Measurements from ENCODE around the gene IHH. TPM values are rescaled to one million over a fixed set of nuclear protein-coding genes. Genes with fewer than 3 reads are reported as not detected.

The IHH gene
- total RNA-seq, 1 experiment from 2014 or later: 19.0 TPM

- no peak overlapping the region for H3K4me3 Mint-ChIP-seq (ENCODE audit: unreplicated experiment)
- no peaks in the 10 kb centered on the region for H3K36me3 ChIP-seq (ENCODE audit: control insufficient read depth, insufficient read depth, low read length)
- BruUV-seq (replicated peaks): no TSS peak
- no peak for DNase-seq
- no peaks in the 10 kb centered on the region for H3K36me3 Mint-ChIP-seq (ENCODE audit: insufficient read depth, unreplicated experiment)
- intact Hi-C loops (cut with micrococcal nuclease; ENCODE audit: unreplicated experiment): no loop called here
- no peaks in the 10 kb centered on the region for H3K27me3 ChIP-seq (replicated peaks; ENCODE audit: control insufficient read depth, insufficient read depth, low read length)
- H3K9me3 Mint-ChIP-seq (ENCODE audit: unreplicated experiment): no peaks in the 10 kb centered on the region
- H3K9me3 ChIP-seq: no peaks in the 10 kb centered on the region
- H3K4me1 Mint-ChIP-seq (ENCODE audit: low read depth, unreplicated experiment): peaks cover 12% of the 10 kb centered on the region
- CTCF ChIA-PET: no interaction called here
- no peak overlapping the region for H3K27ac Mint-ChIP-seq (ENCODE audit: unreplicated experiment)
- H3K4me1 ChIP-seq: peaks cover 27% of the 10 kb centered on the region
- H3K27me3 Mint-ChIP-seq (ENCODE audit: insufficient read depth, unreplicated experiment): no peaks in the 10 kb centered on the region
- no peak overlapping the region for H3K4me3 ChIP-seq (ENCODE audit: low read depth, low read length)
- TF ChIP-seq, protein P1, sequence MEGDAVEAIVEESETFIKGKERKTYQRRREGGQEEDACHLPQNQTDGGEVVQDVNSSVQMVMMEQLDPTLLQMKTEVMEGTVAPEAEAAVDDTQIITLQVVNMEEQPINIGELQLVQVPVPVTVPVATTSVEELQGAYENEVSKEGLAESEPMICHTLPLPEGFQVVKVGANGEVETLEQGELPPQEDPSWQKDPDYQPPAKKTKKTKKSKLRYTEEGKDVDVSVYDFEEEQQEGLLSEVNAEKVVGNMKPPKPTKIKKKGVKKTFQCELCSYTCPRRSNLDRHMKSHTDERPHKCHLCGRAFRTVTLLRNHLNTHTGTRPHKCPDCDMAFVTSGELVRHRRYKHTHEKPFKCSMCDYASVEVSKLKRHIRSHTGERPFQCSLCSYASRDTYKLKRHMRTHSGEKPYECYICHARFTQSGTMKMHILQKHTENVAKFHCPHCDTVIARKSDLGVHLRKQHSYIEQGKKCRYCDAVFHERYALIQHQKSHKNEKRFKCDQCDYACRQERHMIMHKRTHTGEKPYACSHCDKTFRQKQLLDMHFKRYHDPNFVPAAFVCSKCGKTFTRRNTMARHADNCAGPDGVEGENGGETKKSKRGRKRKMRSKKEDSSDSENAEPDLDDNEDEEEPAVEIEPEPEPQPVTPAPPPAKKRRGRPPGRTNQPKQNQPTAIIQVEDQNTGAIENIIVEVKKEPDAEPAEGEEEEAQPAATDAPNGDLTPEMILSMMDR (IDR thresholded peaks at IDR 0.05; ENCODE audit: insufficient read depth in 1 of 2, low read depth in 1 of 2, low read length in 1 of 2, severe bottlenecking in 1 of 2, unreplicated experiment in 1 of 2): no peak
- POLR2A ChIA-PET: no interaction called here
Measured at GRCh38 chr2:219106251-219106650, 45.5 kb upstream of the IHH start.

- peak; percentile 60 for DNase-seq
- no peak overlapping the region for H3K4me3 Mint-ChIP-seq (ENCODE audit: unreplicated experiment)
- H3K36me3 Mint-ChIP-seq (ENCODE audit: insufficient read depth, unreplicated experiment): no peaks in the 10 kb centered on the region
- no peaks in the 10 kb centered on the region for H3K27me3 ChIP-seq (replicated peaks; ENCODE audit: control insufficient read depth, insufficient read depth, low read length)
- H3K27me3 Mint-ChIP-seq (ENCODE audit: insufficient read depth, unreplicated experiment): no peaks in the 10 kb centered on the region
- ChIA-PET POLR2A (interaction anchor here (0.7 kb wide), 1 partner anchor 46 kb away, joined by 3 read pairs; no protein-coding TSS in a partner anchor), CTCF (interaction anchor here (0.6 to 1.9 kb wide), 24 partner anchors 8 to 283 kb away, joined by 3 to 53 read pairs (median 4); partner anchors contain the start of genes DNPEP and IHH)
- no peak overlapping the region for H3K4me3 ChIP-seq (ENCODE audit: low read depth, low read length)
- H3K36me3 ChIP-seq (ENCODE audit: control insufficient read depth, insufficient read depth, low read length): no peaks in the 10 kb centered on the region
- H3K9me3 Mint-ChIP-seq (ENCODE audit: unreplicated experiment): no peaks in the 10 kb centered on the region
- H3K27ac Mint-ChIP-seq (ENCODE audit: unreplicated experiment): no peak overlapping the region
- intact Hi-C loops (cut with micrococcal nuclease; ENCODE audit: unreplicated experiment): loop anchor here (1.0 kb wide), 2 partner anchors 31 to 46 kb away; no protein-coding TSS in a partner anchor
- no TSS peak for BruUV-seq (replicated peaks)
- H3K4me1 ChIP-seq: peaks cover 10% of the 10 kb centered on the region
- TF ChIP-seq, protein P1 (IDR thresholded peaks at IDR 0.05; ENCODE audit: insufficient read depth in 1 of 2, low read depth in 1 of 2, low read length in 1 of 2, severe bottlenecking in 1 of 2, unreplicated experiment in 1 of 2): peak; percentile 80 to 86
- H3K4me1 Mint-ChIP-seq (ENCODE audit: low read depth, unreplicated experiment): peaks cover 4% of the 10 kb centered on the region
- no peaks in the 10 kb centered on the region for H3K9me3 ChIP-seq
Measured at GRCh38 chr2:219104107-219105035, 43.6 kb upstream of the IHH start.

DNA sequence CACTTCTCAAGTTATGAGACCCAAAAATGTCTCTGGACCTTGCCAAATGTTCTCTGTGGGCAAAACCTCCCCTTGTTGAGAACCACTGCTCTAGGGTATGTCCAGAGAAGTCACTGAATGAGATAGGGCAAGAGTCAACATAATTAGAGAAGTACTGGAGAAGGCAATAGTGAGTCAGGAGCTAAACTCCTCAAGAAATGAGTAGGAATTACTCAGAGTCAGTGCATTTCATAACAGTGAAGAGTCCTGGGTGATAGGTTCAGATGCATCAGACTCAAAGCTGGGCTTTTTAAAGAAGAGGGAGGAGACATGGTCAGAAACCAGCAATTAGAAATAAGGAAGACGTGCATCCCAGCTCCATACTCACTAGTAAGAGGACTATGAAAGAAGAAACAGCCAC is 38.6 kb upstream of the IHH start:
- no peak overlapping the region for H3K4me3 Mint-ChIP-seq (ENCODE audit: unreplicated experiment)
- Histone ChIP-seq H3K4me3 (ENCODE audit: low read depth, low read length) (no peak overlapping the region), H3K36me3 (ENCODE audit: control insufficient read depth, insufficient read depth, low read length) (peaks cover 3% of the 10 kb centered on the region; the same call in 1 of the 2 replicates), H3K9me3 (no peaks in the 10 kb centered on the region), H3K27me3 (replicated peaks; ENCODE audit: control insufficient read depth, insufficient read depth, low read length) (no peaks in the 10 kb centered on the region), H3K4me1 (no peaks in the 10 kb centered on the region)
- DNase-seq: no peak
- no peaks in the 10 kb centered on the region for H3K36me3 Mint-ChIP-seq (ENCODE audit: insufficient read depth, unreplicated experiment)
- no peak overlapping the region for H3K27ac Mint-ChIP-seq (ENCODE audit: unreplicated experiment)
- CTCF ChIA-PET: interaction anchor here (0.5 to 1.4 kb wide), 3 partner anchors 18 to 59 kb away, joined by 3 to 4 read pairs (median 3); no protein-coding TSS in a partner anchor
- H3K27me3 Mint-ChIP-seq (ENCODE audit: insufficient read depth, unreplicated experiment): no peaks in the 10 kb centered on the region
- intact Hi-C loops (cut with micrococcal nuclease; ENCODE audit: unreplicated experiment): no loop called here
- TF ChIP-seq, protein P1 (IDR thresholded peaks at IDR 0.05; ENCODE audit: insufficient read depth in 1 of 2, low read depth in 1 of 2, low read length in 1 of 2, severe bottlenecking in 1 of 2, unreplicated experiment in 1 of 2): no peak
- no peaks in the 10 kb centered on the region for H3K9me3 Mint-ChIP-seq (ENCODE audit: unreplicated experiment)
- BruUV-seq (replicated peaks): no TSS peak
- POLR2A ChIA-PET: interaction anchor here (1.0 kb wide), 1 partner anchor 12 kb away, joined by 3 read pairs; no protein-coding TSS in a partner anchor
- H3K4me1 Mint-ChIP-seq (ENCODE audit: low read depth, unreplicated experiment): no peaks in the 10 kb centered on the region

All from Caco-2 (cell line).